Mucosa of stomach (tissue), 1 donor: Measurements from ENCODE around the gene ADD3.

ENCODE experiments used
- H3K27me3 ChIP-seq: one replicate; pipeline ENCODE4 v1.7.0; 2013; ENCODE audit warnings: mild to moderate bottlenecking, low read length; ENCODE audit not compliant: control insufficient read depth, insufficient read depth
- H3K36me3 ChIP-seq: one replicate; pipeline ENCODE4 v1.7.0; 2013; ENCODE audit warnings: low read length; ENCODE audit not compliant: control insufficient read depth, insufficient read depth
- H3K4me1 ChIP-seq: one replicate; pipeline ENCODE4 v1.7.0; 2013; ENCODE audit warnings: mild to moderate bottlenecking, low read length; ENCODE audit not compliant: control insufficient read depth, insufficient read depth
- H3K4me3 ChIP-seq: one replicate; pipeline ENCODE4 v1.7.0; 2013; ENCODE audit warnings: low read length
- H3K9ac ChIP-seq: one replicate; pipeline ENCODE4 v1.7.0; 2013; ENCODE audit warnings: mild to moderate bottlenecking, low read length, moderate library complexity
- H3K9me3 ChIP-seq: one replicate; pipeline ENCODE4 v1.7.0; 2013; ENCODE audit warnings: mild to moderate bottlenecking, low read length, moderate library complexity; ENCODE audit not compliant: control insufficient read depth
- donor health status: Pancreatic carcinoma.

Gene ADD3

DNA sequence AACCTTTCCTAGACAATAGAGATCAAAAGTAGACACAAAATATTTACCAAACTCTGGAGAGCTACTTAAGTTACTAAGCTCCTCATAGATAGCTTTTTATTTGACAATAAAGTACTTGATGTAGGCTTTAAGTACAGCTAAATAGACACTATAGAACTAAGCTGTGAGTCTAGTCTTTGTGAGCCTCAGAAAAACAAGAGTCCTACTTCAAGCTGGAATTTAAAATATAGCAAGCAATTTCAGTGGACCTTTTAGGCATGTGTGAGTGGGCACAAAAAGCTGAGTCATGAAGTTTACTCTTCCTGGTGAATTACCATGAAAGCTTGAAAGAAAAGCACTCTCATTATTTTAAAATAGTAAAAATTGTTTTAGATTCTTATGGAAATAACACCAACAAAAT, 76.1 kb downstream of the ADD3 start:
- no peak overlapping the region for H3K9ac ChIP-seq
- H3K4me1 ChIP-seq, result peaks cover 34% of the 10 kb centered on the region
- H3K4me3 ChIP-seq, result no peak overlapping the region
- no peaks in the 10 kb centered on the region for H3K27me3 ChIP-seq
- H3K9me3 ChIP-seq, result no peaks in the 10 kb centered on the region
- H3K36me3 ChIP-seq, result no peaks in the 10 kb centered on the region

- H3K4me3 ChIP-seq, result no peak overlapping the region
- H3K9me3 ChIP-seq, result no peaks in the 10 kb centered on the region
- no peak overlapping the region for H3K9ac ChIP-seq
- H3K36me3 ChIP-seq, result no peaks in the 10 kb centered on the region
- peaks cover 12% of the 10 kb centered on the region for H3K4me1 ChIP-seq
- H3K27me3 ChIP-seq, result no peaks in the 10 kb centered on the region
Measured at GRCh38 chr10:110087682-110088081, 79.9 kb downstream of the ADD3 start.

- Histone ChIP-seq H3K4me3 (no peak overlapping the region), H3K4me1 (peaks cover 5% of the 10 kb centered on the region), H3K9me3 (no peaks in the 10 kb centered on the region), H3K9ac (no peak overlapping the region), H3K36me3 (no peaks in the 10 kb centered on the region), H3K27me3 (no peaks in the 10 kb centered on the region)
Measured at GRCh38 chr10:110088367-110089104, 80.8 kb downstream of the ADD3 start.

- no peaks in the 10 kb centered on the region for H3K9me3 ChIP-seq
- no peaks in the 10 kb centered on the region for H3K36me3 ChIP-seq
- H3K27me3 ChIP-seq, result no peaks in the 10 kb centered on the region
- no peak overlapping the region for H3K4me3 ChIP-seq
- no peak overlapping the region for H3K9ac ChIP-seq
- H3K4me1 ChIP-seq, result no peaks in the 10 kb centered on the region
Measured at GRCh38 chr10:110091830-110092229, 84.0 kb downstream of the ADD3 start.

GRCh38 chr10:110093722-110094121, 85.9 kb downstream of the ADD3 start:
- Histone ChIP-seq H3K4me1 (no peaks in the 10 kb centered on the region), H3K9me3 (no peaks in the 10 kb centered on the region), H3K36me3 (no peaks in the 10 kb centered on the region), H3K27me3 (no peaks in the 10 kb centered on the region), H3K9ac (no peak overlapping the region), H3K4me3 (no peak overlapping the region)

DNA sequence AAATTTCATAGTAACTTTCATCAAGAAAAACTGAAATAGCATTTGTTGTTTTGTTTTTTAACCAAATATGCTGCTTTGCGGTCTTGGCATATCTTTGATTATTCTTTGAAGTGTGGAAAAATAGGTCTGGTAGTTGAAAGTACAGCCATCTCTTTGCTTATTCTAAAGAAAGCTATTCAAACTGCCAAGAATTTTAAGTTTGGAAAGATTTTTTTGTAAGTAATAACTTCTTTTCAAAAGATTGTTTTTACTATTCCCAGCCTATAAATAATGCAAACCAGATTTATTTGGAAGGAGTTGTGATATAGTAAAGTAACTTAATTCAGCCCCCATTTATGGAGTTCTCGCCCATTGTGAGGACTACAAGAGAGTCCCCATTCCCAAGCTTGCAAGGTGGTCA, 87.0 kb downstream of the ADD3 start:
- no peak overlapping the region for H3K9ac ChIP-seq
- no peaks in the 10 kb centered on the region for H3K9me3 ChIP-seq
- H3K36me3 ChIP-seq, result no peaks in the 10 kb centered on the region
- no peak overlapping the region for H3K4me3 ChIP-seq
- H3K4me1 ChIP-seq, result no peaks in the 10 kb centered on the region
- H3K27me3 ChIP-seq, result no peaks in the 10 kb centered on the region

DNA sequence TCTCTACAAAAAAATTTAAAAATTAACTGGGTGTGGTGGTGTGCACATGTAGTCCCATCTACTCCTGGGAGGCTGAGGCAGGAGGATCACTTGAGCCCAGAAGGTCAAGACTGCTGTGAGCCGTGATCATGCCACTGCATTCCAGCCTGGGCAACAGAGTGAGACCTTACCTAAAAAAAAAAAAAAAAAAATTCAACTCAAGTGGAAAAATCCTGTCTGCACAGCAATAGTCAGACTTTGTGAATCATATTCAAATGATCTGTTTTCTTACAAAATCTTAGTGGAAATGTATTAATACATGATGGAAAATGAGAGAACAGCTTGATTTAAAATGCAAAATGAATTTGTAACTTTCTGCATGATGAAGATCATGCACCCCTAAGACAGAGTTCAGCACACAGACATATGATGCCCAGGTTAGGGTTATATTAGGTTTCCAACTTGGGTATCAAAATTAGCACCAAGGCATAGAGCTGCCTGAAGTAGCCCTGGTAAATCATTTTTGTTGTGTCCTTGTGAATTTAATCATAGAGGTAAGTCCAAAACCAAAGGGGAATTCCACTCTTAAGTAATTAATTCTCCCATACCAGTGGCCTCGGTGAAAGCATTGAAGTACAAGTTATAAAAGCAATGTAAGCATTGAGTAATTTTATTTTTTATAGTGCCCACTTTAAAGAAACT, 93.8 kb downstream of the ADD3 start:
- Histone ChIP-seq H3K4me3 (no peak overlapping the region), H3K4me1 (no peaks in the 10 kb centered on the region), H3K9me3 (no peaks in the 10 kb centered on the region), H3K27me3 (no peaks in the 10 kb centered on the region), H3K36me3 (no peaks in the 10 kb centered on the region), H3K9ac (no peak overlapping the region)

- no peaks in the 10 kb centered on the region for H3K27me3 ChIP-seq
- no peaks in the 10 kb centered on the region for H3K36me3 ChIP-seq
- no peaks in the 10 kb centered on the region for H3K9me3 ChIP-seq
- no peaks in the 10 kb centered on the region for H3K4me1 ChIP-seq
- H3K4me3 ChIP-seq, result no peak overlapping the region
- no peak overlapping the region for H3K9ac ChIP-seq
Measured at GRCh38 chr10:110103921-110104461, 96.2 kb downstream of the ADD3 start.

GRCh38 chr10:110105873-110106272, 98.1 kb downstream of the ADD3 start:
- Histone ChIP-seq H3K36me3 (no peaks in the 10 kb centered on the region), H3K4me1 (peaks cover 5% of the 10 kb centered on the region), H3K9me3 (no peaks in the 10 kb centered on the region), H3K4me3 (no peak overlapping the region), H3K9ac (no peak overlapping the region), H3K27me3 (no peaks in the 10 kb centered on the region)

GRCh38 chr10:110107430-110107829, 99.6 kb downstream of the ADD3 start:
- Histone ChIP-seq H3K27me3 (no peaks in the 10 kb centered on the region), H3K36me3 (no peaks in the 10 kb centered on the region), H3K4me1 (peaks cover 5% of the 10 kb centered on the region), H3K9ac (no peak overlapping the region), H3K4me3 (no peak overlapping the region), H3K9me3 (no peaks in the 10 kb centered on the region)

- no peaks in the 10 kb centered on the region for H3K9me3 ChIP-seq
- H3K9ac ChIP-seq, result no peak overlapping the region
- H3K4me3 ChIP-seq, result no peak overlapping the region
- H3K36me3 ChIP-seq, result no peaks in the 10 kb centered on the region
- H3K4me1 ChIP-seq, result peaks cover 5% of the 10 kb centered on the region
- no peaks in the 10 kb centered on the region for H3K27me3 ChIP-seq
Measured at GRCh38 chr10:110107887-110108286, 100.1 kb downstream of the ADD3 start.

DNA sequence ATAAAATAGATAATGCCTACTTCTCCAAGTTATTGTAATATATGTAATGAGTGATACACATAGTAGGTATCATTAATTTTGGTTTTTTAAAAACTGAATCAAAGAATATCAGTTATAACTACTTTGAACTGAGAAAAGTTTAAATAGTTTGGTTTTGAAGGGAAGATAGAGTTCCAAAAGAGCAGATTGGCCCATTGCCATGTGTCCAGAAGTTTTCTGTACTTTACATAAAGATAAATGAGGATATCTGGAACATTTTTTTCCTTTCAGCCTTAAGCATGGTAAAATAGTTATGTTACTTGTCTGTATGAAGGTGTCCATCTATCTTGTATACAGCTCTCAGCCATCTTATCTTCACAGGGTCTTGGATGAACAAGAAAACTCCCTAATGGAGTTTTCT, 101.7 kb downstream of the ADD3 start:
- H3K4me3 ChIP-seq, result no peak overlapping the region
- H3K9me3 ChIP-seq, result no peaks in the 10 kb centered on the region
- no peaks in the 10 kb centered on the region for H3K27me3 ChIP-seq
- H3K4me1 ChIP-seq, result peaks cover 5% of the 10 kb centered on the region
- peaks cover 5% of the 10 kb centered on the region for H3K36me3 ChIP-seq
- no peak overlapping the region for H3K9ac ChIP-seq
